ENCODE data around the gene USP44.

DNA sequence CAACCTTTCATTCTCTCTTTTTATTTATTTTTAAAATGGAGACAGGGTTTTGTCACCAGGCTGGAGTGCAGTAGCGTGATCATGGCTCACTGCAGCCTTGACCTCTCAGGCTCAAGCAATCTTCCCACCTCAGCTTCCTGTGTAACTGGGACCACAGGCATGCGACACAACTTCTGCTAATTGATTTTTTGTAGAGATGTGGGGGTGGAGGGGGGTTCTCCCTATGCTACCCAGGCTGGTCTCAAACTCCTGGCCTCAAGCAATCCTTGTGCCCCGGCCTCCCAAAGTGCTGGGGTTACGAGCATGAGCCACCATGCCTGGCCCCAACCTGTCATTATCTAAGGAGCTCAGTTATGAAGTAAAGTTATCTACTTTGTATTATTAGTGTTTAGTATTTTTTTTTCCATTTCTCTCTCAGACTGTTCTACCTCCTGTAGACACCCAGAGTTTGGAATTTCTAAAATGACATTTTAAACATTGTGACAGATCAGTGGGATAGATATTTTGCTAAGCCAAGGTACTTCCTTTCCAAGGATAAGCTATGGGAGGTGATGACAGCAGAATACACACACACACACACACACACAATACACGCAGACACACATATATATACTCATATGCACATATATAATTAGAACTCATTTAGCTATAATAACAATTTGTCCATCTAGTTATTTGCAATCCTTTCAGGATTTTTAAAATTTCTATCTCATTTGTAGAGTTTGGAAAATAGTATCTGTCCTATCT, 2.1 kb upstream of the USP44 start:
- TF ChIP-seq POLR2A (IDR thresholded peaks at IDR 0.05; ENCODE audit: borderline replicate concordance, extremely low read depth, insufficient read depth, insufficient read length) (no peak), SIN3A (IDR thresholded peaks at IDR 0.05; ENCODE audit: low read depth) (no peak), CTCF (IDR thresholded peaks at IDR 0.05 in 2 of 3, conservative IDR thresholded peaks at IDR 0.05 in 1 of 3; ENCODE audit: borderline replicate concordance in 1 of 3, insufficient read depth in 1 of 3, low read depth in 2 of 3, low read length in 2 of 3) (no peak), EGR1 (IDR thresholded peaks at IDR 0.05; ENCODE audit: low read depth) (no peak), ZFX (IDR thresholded peaks at IDR 0.05) (no peak), RAD21 (IDR thresholded peaks at IDR 0.05; ENCODE audit: low read depth) (no peak), POLR2AphosphoS5 (IDR thresholded peaks at IDR 0.05; ENCODE audit: low read depth, low read length) (no peak), ATF3 (IDR thresholded peaks at IDR 0.05) (no peak), EZH2 (IDR thresholded peaks at IDR 0.05) (no peak), EZH2phosphoT487 (IDR thresholded peaks at IDR 0.05; ENCODE audit: borderline replicate concordance) (no peak), YY1 (IDR thresholded peaks at IDR 0.05; ENCODE audit: extremely low read depth, insufficient replicate concordance, low read depth, low read length) (no peak), JUND (IDR thresholded peaks at IDR 0.05) (no peak), SRF (IDR thresholded peaks at IDR 0.05; ENCODE audit: low read depth) (no peak), ZNF274 (IDR thresholded peaks at IDR 0.05; ENCODE audit: low read depth, low read length) (no peak)
